Endothelial cell of umbilical vein (primary cell): ENCODE results near the gene ADD1. TPM values are rescaled to one million over a fixed set of nuclear protein-coding genes. Genes with fewer than 3 reads are reported as not detected.

Source experiments
- BruUV-seq: library from RNA; stranded (reverse); fragments of 400-500 nt; replicated peaks from 2 replicates; lab custom pipeline; 2021; lab: Mats Ljungman, UMichigan
- CTCF ChIA-PET: fragments of 300-600, 350-600 bp; sonication (Branson Sonifier 250); formaldehyde crosslinking; loops from one replicate; lab custom pipeline; 2021; ENCODE audit warnings: antibody characterized with exemption, inconsistent platforms; lab: Charles Lee
- POLR2A ChIA-PET: fragments of 300-600, 350-600 bp; sonication (Branson Sonifier 250); formaldehyde crosslinking; loops from one replicate; lab custom pipeline; 2021; ENCODE audit warnings: antibody characterized with exemption, inconsistent platforms; lab: Charles Lee
- DNase-seq: peaks from one replicate; pipeline ENCODE4 v3.0.0-alpha.2; 2011; ENCODE audit warnings: low read depth, low spot score
- FAIRE-seq: peaks from 2 replicates; lab custom pipeline; 2011; peaks lifted over from hg19 to GRCh38; lab: Jason Lieb, UNC
- H2AFZ ChIP-seq: 2 replicates; pipeline ENCODE4 v1.6.0; 2012; ENCODE audit warnings: low read depth, low read length, control low read depth, inconsistent platforms
- H3K27ac ChIP-seq: 2 replicates; pipeline ENCODE4 v1.5.1; 2011; ENCODE audit warnings: low read depth, mild to moderate bottlenecking, control low read depth, low read length, moderate library complexity; ENCODE audit not compliant: insufficient read depth
- H3K27me3 ChIP-seq, 2 experiments: 2 replicates each; pipeline versions ENCODE4 v1.6.0 to v1.6.1; 2011; ENCODE audit warnings: low read length in 2 of 2, mixed read lengths in 1 of 2; ENCODE audit not compliant: control insufficient read depth in 2 of 2, insufficient read depth in 2 of 2
- H3K36me3 ChIP-seq, 2 experiments: 2 replicates in 1 of 2; 3 replicates in 1 of 2; pipeline ENCODE4 v1.5.1; 2011; ENCODE audit warnings: low read length in 2 of 2, mild to moderate bottlenecking in 1 of 2, moderate library complexity in 1 of 2; ENCODE audit not compliant: control insufficient read depth in 2 of 2, insufficient read depth in 2 of 2; ENCODE audit errors: extremely low read depth in 1 of 2
- H3K4me1 ChIP-seq: 3 replicates; pipeline ENCODE4 v1.5.1; 2011; ENCODE audit warnings: mild to moderate bottlenecking, low read length; ENCODE audit not compliant: control insufficient read depth, insufficient read depth; ENCODE audit errors: extremely low read depth
- H3K4me2 ChIP-seq: 2 replicates; pipeline ENCODE4 v1.6.1; 2011; ENCODE audit warnings: low read length, control low read depth, mixed read lengths; ENCODE audit not compliant: insufficient read depth
- H3K4me3 ChIP-seq, 3 experiments: fragments of 200-600 bp in 1 of 3; sonication (generic), shearing (Covaris generic) in 1 of 3; replicated peaks in 1 of 3; 2 replicates each; pipeline ENCODE4 v1.5.1; 2011 to 2016; ENCODE audit warnings: control low read depth in 3 of 3, low read length in 3 of 3, mild to moderate bottlenecking in 2 of 3, inconsistent platforms in 1 of 3, low read depth in 1 of 3, moderate library complexity in 1 of 3; ENCODE audit not compliant: insufficient read depth in 1 of 3
- H3K79me2 ChIP-seq: 2 replicates; pipeline ENCODE4 v1.6.0; 2012; ENCODE audit warnings: low read length, inconsistent platforms; ENCODE audit not compliant: control insufficient read depth, insufficient read depth
- H3K9ac ChIP-seq: replicated peaks from 2 replicates; pipeline ENCODE3; 2011; ENCODE audit warnings: low read length, control low read depth; ENCODE audit not compliant: insufficient read depth; ENCODE audit errors: extremely low read depth
- H3K9me1 ChIP-seq: replicated peaks from 3 replicates; pipeline ENCODE4 v1.6.0; 2011; ENCODE audit warnings: mild to moderate bottlenecking, low read length; ENCODE audit not compliant: control insufficient read depth, insufficient read depth; ENCODE audit errors: extremely low read depth
- H3K9me3 ChIP-seq: replicated peaks from 2 replicates; pipeline ENCODE4 v1.5.1; 2012; ENCODE audit warnings: low read length, inconsistent platforms; ENCODE audit not compliant: control insufficient read depth, insufficient read depth
- H4K20me1 ChIP-seq: replicated peaks from 2 replicates; pipeline ENCODE3; 2011; ENCODE audit warnings: mild to moderate bottlenecking, low read length; ENCODE audit not compliant: control insufficient read depth, insufficient read depth; ENCODE audit errors: extremely low read depth
- CTCF ChIP-seq, 2 donors: IDR thresholded peaks; 1 replicate in 1 of 2; 2 replicates in 1 of 2; pipeline ENCODE4 v1.5.1; 2011; ENCODE audit warnings: low read length in 2 of 2, mild to moderate bottlenecking in 2 of 2, moderate library complexity in 2 of 2, control low read depth in 1 of 2, inconsistent platforms in 1 of 2, low read depth in 1 of 2; ENCODE audit not compliant: insufficient read depth in 1 of 2; ENCODE audit errors: extremely low read depth in 1 of 2
- EZH2 ChIP-seq: IDR thresholded peaks from 2 replicates; pipeline ENCODE4 v1.6.1; 2012; ENCODE audit warnings: borderline replicate concordance, low read depth, mild to moderate bottlenecking, moderate library complexity, low read length, inconsistent platforms; ENCODE audit not compliant: severe bottlenecking
- FOS ChIP-seq: IDR thresholded peaks from 2 replicates; pipeline ENCODE4 v1.6.1; 2011; ENCODE audit warnings: mild to moderate bottlenecking, low read length, moderate library complexity, borderline replicate concordance; ENCODE audit not compliant: insufficient read depth
- GATA2 ChIP-seq: IDR thresholded peaks from 2 replicates; pipeline ENCODE4 v1.7.0; 2011; ENCODE audit warnings: low read depth, mild to moderate bottlenecking, moderate library complexity, mixed read lengths, low read length; ENCODE audit not compliant: insufficient read length, insufficient read depth
- JUN ChIP-seq: IDR thresholded peaks from 2 replicates; pipeline ENCODE4 v1.6.1; 2011; ENCODE audit warnings: borderline replicate concordance, low read depth; ENCODE audit not compliant: insufficient read length, insufficient read depth
- MYC ChIP-seq: IDR thresholded peaks from one replicate; pipeline ENCODE4 v1.6.1; 2011; ENCODE audit warnings: mild to moderate bottlenecking, low read depth, low read length
- POLR2A ChIP-seq: IDR thresholded peaks from 2 replicates; pipeline ENCODE4 v1.6.1; 2012; ENCODE audit warnings: low read depth, mild to moderate bottlenecking, control low read depth, low read length
- POLR2AphosphoS5 ChIP-seq: IDR thresholded peaks from 2 replicates; pipeline ENCODE4 v1.6.1; 2012; ENCODE audit warnings: low read depth, mild to moderate bottlenecking, control low read depth, low read length, moderate library complexity; ENCODE audit not compliant: insufficient read depth
- dilution Hi-C: fragments of 300-500 bp; cut with MboI; formaldehyde crosslinking; loops from one replicate; pipeline ENCODE4 v1.15.0; 2019; ENCODE audit warnings: low sequenced_read_pairs; ENCODE audit not compliant: extremely low pct_ligation_motif_present
- intact Hi-C: fragments of 100-400 bp; cut with micrococcal nuclease; formaldehyde crosslinking; loops from one replicate; pipeline ENCODE4 v1.10.0; 2022
- polyA plus RNA-seq, 4 experiments: library from polyadenylated mRNA; depleted of rRNA in 3 of 4; stranded (reverse) in 3 of 4; unstranded in 1 of 4; fragments of >200 nt; gene quantifications; 2 replicates each; pipeline versions ENCODE4 v1.2.1 to v1.2.3, GENCODE V29; 2011 to 2012; ENCODE audit warnings: missing spikeins in 1 of 4
- total RNA-seq: library from RNA; stranded (reverse); gene quantifications from 2 replicates; pipeline ENCODE4 v1.2.3, GENCODE V29; 2021
- TF ChIP-seq, protein P1 (sequence below): IDR thresholded peaks from 2 replicates; pipeline ENCODE4 v1.6.1; 2011; ENCODE audit not compliant: insufficient read depth, insufficient read length

Gene ADD1
- total and polyA plus RNA-seq, 2 donors (not counting 3 experiments of a cell fraction or from before 2014, with no cell fraction given): 219 to 305 TPM

DNA sequence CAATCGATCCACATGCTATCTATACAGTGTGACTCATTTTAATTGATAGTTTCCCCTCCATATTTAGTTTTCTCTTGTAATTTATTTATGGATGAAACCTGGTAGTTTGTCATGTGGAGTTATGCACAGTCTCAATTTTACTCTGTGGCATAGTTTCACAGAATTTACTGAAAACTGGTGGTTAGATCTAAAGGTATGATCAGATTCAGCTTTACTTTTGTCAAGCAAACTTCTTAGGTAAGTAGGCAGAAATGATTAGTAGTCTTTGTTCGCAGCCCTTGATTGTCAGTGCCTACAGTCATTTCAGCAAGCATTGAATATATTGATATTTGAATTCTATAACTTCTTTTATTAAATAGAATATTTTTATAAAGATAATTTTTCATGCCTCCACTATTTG lies 2.5 kb downstream of the ADD1 start:
- CTCF ChIA-PET: no interaction called here
- no peaks in the 10 kb centered on the region for H3K27me3 ChIP-seq
- H3K9ac ChIP-seq: no peak overlapping the region
- BruUV-seq: no TSS peak
- no peak overlapping the region for H3K4me3 ChIP-seq
- dilution Hi-C loops (no loop called here), intact Hi-C loops (no loop called here)
- H2AFZ ChIP-seq: no peak overlapping the region
- DNase-seq (no peak), FAIRE-seq (no peak)
- TF ChIP-seq POLR2A (no peak), MYC (no peak), GATA2 (no peak), JUN (no peak), FOS (no peak), CTCF (IDR thresholded peaks at IDR 0.05; ENCODE audit: extremely low read depth in 1 of 2, insufficient read depth in 1 of 2, low read depth in 1 of 2, low read length in 2 of 2) (no peak), POLR2AphosphoS5 (no peak), EZH2 (no peak)
- TF ChIP-seq, protein P1, sequence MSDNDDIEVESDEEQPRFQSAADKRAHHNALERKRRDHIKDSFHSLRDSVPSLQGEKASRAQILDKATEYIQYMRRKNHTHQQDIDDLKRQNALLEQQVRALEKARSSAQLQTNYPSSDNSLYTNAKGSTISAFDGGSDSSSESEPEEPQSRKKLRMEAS: no peak
- peak overlapping the region; percentile 65 for H3K4me2 ChIP-seq
- no peaks in the 10 kb centered on the region for H3K9me1 ChIP-seq
- no peak overlapping the region for H3K27ac ChIP-seq
- H4K20me1 ChIP-seq: peaks cover 11% of the 10 kb centered on the region
- H3K9me3 ChIP-seq: no peaks in the 10 kb centered on the region
- H3K4me1 ChIP-seq: peaks cover 19% of the 10 kb centered on the region
- POLR2A ChIA-PET: no interaction called here
- H3K79me2 ChIP-seq: peaks cover 68% of the 10 kb centered on the region
- no peaks in the 10 kb centered on the region for H3K36me3 ChIP-seq
